ENCODE data around the gene RNF169. TPM values are rescaled to one million over a fixed set of nuclear protein-coding genes. Genes with fewer than 3 reads are reported as not detected.

Gene RNF169
- total RNA-seq, 1 experiment from 2014 or later = 28.0 TPM

DNA sequence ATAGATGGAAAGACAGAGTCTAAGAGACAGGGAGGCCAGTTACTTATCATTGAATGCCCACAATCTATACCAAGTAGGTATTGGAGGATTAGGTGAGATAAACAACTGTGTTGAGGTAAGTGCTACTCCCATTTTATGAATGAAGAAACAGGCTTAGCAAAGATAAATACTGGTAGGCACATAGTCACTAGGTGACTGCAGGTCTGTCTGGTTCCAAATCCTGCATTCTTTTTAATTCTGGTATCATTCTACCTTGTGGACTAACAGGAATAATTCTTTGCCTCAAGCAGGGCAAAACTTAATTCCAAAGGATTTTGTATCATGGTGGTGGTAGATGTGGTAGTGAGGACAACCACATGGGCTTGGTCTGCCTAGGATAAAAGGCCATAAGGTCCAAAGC is 28.4 kb downstream of the RNF169 start:
- H3K27me3 ChIP-seq (replicated peaks; ENCODE audit: control insufficient read depth, insufficient read depth, low read length) = no peaks in the 10 kb centered on the region
- ChIA-PET POLR2A (no interaction called here), CTCF (no interaction called here)
- Mint-ChIP-seq H3K27ac (ENCODE audit: unreplicated experiment) (no peak overlapping the region), H3K36me3 (ENCODE audit: insufficient read depth, unreplicated experiment) (no peaks in the 10 kb centered on the region), H3K27me3 (ENCODE audit: insufficient read depth, unreplicated experiment) (no peaks in the 10 kb centered on the region), H3K9me3 (ENCODE audit: unreplicated experiment) (no peaks in the 10 kb centered on the region), H3K4me1 (ENCODE audit: low read depth, unreplicated experiment) (peaks cover 7% of the 10 kb centered on the region), H3K4me3 (ENCODE audit: unreplicated experiment) (no peak overlapping the region)
- no peaks in the 10 kb centered on the region for H3K36me3 ChIP-seq (ENCODE audit: control insufficient read depth, insufficient read depth, low read length)
- intact Hi-C loops (cut with micrococcal nuclease; ENCODE audit: unreplicated experiment) = no loop called here
- TF ChIP-seq, protein P1, sequence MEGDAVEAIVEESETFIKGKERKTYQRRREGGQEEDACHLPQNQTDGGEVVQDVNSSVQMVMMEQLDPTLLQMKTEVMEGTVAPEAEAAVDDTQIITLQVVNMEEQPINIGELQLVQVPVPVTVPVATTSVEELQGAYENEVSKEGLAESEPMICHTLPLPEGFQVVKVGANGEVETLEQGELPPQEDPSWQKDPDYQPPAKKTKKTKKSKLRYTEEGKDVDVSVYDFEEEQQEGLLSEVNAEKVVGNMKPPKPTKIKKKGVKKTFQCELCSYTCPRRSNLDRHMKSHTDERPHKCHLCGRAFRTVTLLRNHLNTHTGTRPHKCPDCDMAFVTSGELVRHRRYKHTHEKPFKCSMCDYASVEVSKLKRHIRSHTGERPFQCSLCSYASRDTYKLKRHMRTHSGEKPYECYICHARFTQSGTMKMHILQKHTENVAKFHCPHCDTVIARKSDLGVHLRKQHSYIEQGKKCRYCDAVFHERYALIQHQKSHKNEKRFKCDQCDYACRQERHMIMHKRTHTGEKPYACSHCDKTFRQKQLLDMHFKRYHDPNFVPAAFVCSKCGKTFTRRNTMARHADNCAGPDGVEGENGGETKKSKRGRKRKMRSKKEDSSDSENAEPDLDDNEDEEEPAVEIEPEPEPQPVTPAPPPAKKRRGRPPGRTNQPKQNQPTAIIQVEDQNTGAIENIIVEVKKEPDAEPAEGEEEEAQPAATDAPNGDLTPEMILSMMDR (IDR thresholded peaks at IDR 0.05; ENCODE audit: insufficient read depth in 1 of 2, low read depth in 1 of 2, low read length in 1 of 2, severe bottlenecking in 1 of 2, unreplicated experiment in 1 of 2) = no peak
- no peaks in the 10 kb centered on the region for H3K4me1 ChIP-seq
- no TSS peak for BruUV-seq (replicated peaks)
- H3K4me3 ChIP-seq (ENCODE audit: low read depth, low read length) = no peak overlapping the region
- DNase-seq = no peak
- no peaks in the 10 kb centered on the region for H3K9me3 ChIP-seq

DNA sequence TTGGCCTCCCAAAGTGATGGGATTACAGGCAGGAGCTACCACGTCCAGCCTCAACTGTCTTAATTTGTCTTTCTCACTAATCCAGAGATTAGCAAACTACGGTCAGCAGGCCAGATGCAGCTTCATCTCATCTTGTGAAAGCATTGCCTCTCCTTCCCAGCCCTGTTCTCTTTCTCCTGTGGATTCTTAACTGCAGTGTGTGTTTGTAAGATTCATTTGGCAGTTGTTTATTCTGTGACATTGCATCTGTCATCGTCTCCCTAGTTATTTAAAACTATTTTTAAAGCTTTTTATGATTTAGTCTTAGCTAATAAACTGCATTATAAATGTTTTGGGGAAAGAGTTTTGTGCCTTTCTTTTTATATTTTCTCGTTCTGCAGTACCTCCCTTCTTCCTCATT is 29.2 kb downstream of the RNF169 start:
- no peaks in the 10 kb centered on the region for H3K9me3 ChIP-seq
- ChIA-PET CTCF (no interaction called here), POLR2A (no interaction called here)
- peaks cover 7% of the 10 kb centered on the region for H3K4me1 Mint-ChIP-seq (ENCODE audit: low read depth, unreplicated experiment)
- H3K27ac Mint-ChIP-seq (ENCODE audit: unreplicated experiment) = no peak overlapping the region
- no peaks in the 10 kb centered on the region for H3K4me1 ChIP-seq
- no peaks in the 10 kb centered on the region for H3K36me3 Mint-ChIP-seq (ENCODE audit: insufficient read depth, unreplicated experiment)
- TF ChIP-seq, protein P1 (IDR thresholded peaks at IDR 0.05; ENCODE audit: insufficient read depth in 1 of 2, low read depth in 1 of 2, low read length in 1 of 2, severe bottlenecking in 1 of 2, unreplicated experiment in 1 of 2) = no peak
- no peaks in the 10 kb centered on the region for H3K36me3 ChIP-seq (ENCODE audit: control insufficient read depth, insufficient read depth, low read length)
- intact Hi-C loops (cut with micrococcal nuclease; ENCODE audit: unreplicated experiment) = no loop called here
- no peaks in the 10 kb centered on the region for H3K27me3 Mint-ChIP-seq (ENCODE audit: insufficient read depth, unreplicated experiment)
- no TSS peak for BruUV-seq (replicated peaks)
- H3K9me3 Mint-ChIP-seq (ENCODE audit: unreplicated experiment) = no peaks in the 10 kb centered on the region
- H3K27me3 ChIP-seq (replicated peaks; ENCODE audit: control insufficient read depth, insufficient read depth, low read length) = no peaks in the 10 kb centered on the region
- no peak for DNase-seq
- H3K4me3 ChIP-seq (ENCODE audit: low read depth, low read length) = no peak overlapping the region
- no peak overlapping the region for H3K4me3 Mint-ChIP-seq (ENCODE audit: unreplicated experiment)

DNA sequence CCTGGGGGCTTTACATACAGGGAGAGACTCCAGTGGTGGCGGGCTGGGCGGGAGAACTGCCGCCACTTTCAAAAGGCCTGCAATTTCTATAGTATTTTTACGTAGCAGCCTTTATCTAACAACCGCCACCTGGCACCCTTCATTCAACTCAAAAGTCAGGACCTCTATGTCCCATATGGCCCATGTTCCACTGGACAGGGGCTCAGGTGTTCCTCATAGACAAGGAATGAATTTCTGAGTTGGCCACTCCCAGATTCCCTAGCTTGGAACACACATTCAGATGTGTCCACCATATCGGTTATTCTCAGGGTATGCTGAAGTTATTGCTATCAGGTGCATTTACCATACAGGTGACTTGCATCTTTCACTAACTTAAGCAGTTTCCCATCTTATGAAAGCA is 29.9 kb downstream of the RNF169 start:
- Mint-ChIP-seq H3K27ac (ENCODE audit: unreplicated experiment) (no peak overlapping the region), H3K27me3 (ENCODE audit: insufficient read depth, unreplicated experiment) (no peaks in the 10 kb centered on the region)

More for the DNA sequence above, 29.9 kb downstream of the RNF169 start:
- TF ChIP-seq, protein P1 (IDR thresholded peaks at IDR 0.05; ENCODE audit: insufficient read depth in 1 of 2, low read depth in 1 of 2, low read length in 1 of 2, severe bottlenecking in 1 of 2, unreplicated experiment in 1 of 2) = no peak
- H3K36me3 Mint-ChIP-seq (ENCODE audit: insufficient read depth, unreplicated experiment) = no peaks in the 10 kb centered on the region
- no peaks in the 10 kb centered on the region for H3K36me3 ChIP-seq (ENCODE audit: control insufficient read depth, insufficient read depth, low read length)
- CTCF ChIA-PET = no interaction called here
- no TSS peak for BruUV-seq (replicated peaks)
- POLR2A ChIA-PET = no interaction called here
- no peaks in the 10 kb centered on the region for H3K9me3 Mint-ChIP-seq (ENCODE audit: unreplicated experiment)
- intact Hi-C loops (cut with micrococcal nuclease; ENCODE audit: unreplicated experiment) = no loop called here
- H3K9me3 ChIP-seq = no peaks in the 10 kb centered on the region
- H3K4me1 ChIP-seq = no peaks in the 10 kb centered on the region
- H3K4me3 ChIP-seq (ENCODE audit: low read depth, low read length) = no peak overlapping the region
- no peaks in the 10 kb centered on the region for H3K27me3 ChIP-seq (replicated peaks; ENCODE audit: control insufficient read depth, insufficient read depth, low read length)
- H3K4me1 Mint-ChIP-seq (ENCODE audit: low read depth, unreplicated experiment) = peaks cover 7% of the 10 kb centered on the region
- H3K4me3 Mint-ChIP-seq (ENCODE audit: unreplicated experiment) = no peak overlapping the region
- DNase-seq = no peak
